HepG2 (cell line): ENCODE results near the gene CA14. TPM values are rescaled to one million over a fixed set of nuclear protein-coding genes. Genes with fewer than 3 reads are reported as not detected.
A peak's percentile ranks its signal among the peaks of the same experiment; 100 is the strongest.

Experiments used
- DDIT3 ChIP-seq: sonication (generic); formaldehyde crosslinking; IDR thresholded peaks from 2 replicates; pipeline ENCODE4 v1.4.0; 2020; ENCODE audit warnings: mild to moderate bottlenecking, missing genetic modification reagents
- EED ChIP-seq: sonication (generic); formaldehyde crosslinking; IDR thresholded peaks from 2 replicates; pipeline ENCODE4 v1.5.0; 2020; ENCODE audit warnings: mild to moderate bottlenecking, missing genetic modification reagents
- MED13 ChIP-seq: sonication (generic); formaldehyde crosslinking; IDR thresholded peaks from 2 replicates; pipeline ENCODE4 v1.5.0; 2020; ENCODE audit warnings: missing genetic modification reagents
- PCBP2 ChIP-seq: fragments of 200-400 bp; formaldehyde crosslinking; optimal IDR thresholded peaks from 2 replicates; pipeline ENCODE3; 2018; ENCODE audit warnings: low read length, low read depth; ENCODE audit not compliant: poor library complexity, severe bottlenecking
- PLRG1 ChIP-seq: fragments of 450-650 bp; conservative IDR thresholded peaks from 2 replicates; pipeline ENCODE4 v1.6.1; 2016
- RERE ChIP-seq: IDR thresholded peaks from 2 replicates; pipeline ENCODE4 v1.6.1; 2016; ENCODE audit warnings: low read depth, missing genetic modification reagents, missing compliant biosample characterization
- SETDB1 ChIP-seq: sonication (generic); formaldehyde crosslinking; IDR thresholded peaks from 2 replicates; pipeline ENCODE4 v1.5.1; 2020; ENCODE audit warnings: missing genetic modification reagents, mild to moderate bottlenecking, borderline replicate concordance
- SOX6 ChIP-seq, 2 experiments: fragments of 450-650 bp in 1 of 2; sonication (generic) in 1 of 2; formaldehyde crosslinking in 1 of 2; IDR thresholded peaks; 2 replicates each; pipeline versions ENCODE4 v1.4.0 to v1.6.1; 2017 to 2020; ENCODE audit warnings: antibody characterized with exemption in 1 of 2, mild to moderate bottlenecking in 1 of 2, missing genetic modification reagents in 1 of 2
- TAF1 ChIP-seq: sonication (generic); formaldehyde crosslinking; IDR thresholded peaks from 2 replicates; pipeline ENCODE4 v1.4.0; 2020; ENCODE audit warnings: missing genetic modification reagents
- TEAD2 ChIP-seq: sonication (generic); formaldehyde crosslinking; IDR thresholded peaks from 2 replicates; pipeline ENCODE4 v1.9.0; 2021; ENCODE audit warnings: missing genetic modification reagents
- ZHX2 ChIP-seq, 2 experiments: sonication (generic) in 1 of 2; formaldehyde crosslinking in 1 of 2; IDR thresholded peaks; 2 replicates each; pipeline versions ENCODE4 v1.6.1 to v1.9.0; 2014 to 2022; ENCODE audit warnings: antibody characterized with exemption in 1 of 2, borderline replicate concordance in 1 of 2, inconsistent platforms in 1 of 2, low read depth in 1 of 2, missing genetic modification reagents in 1 of 2
- ZMYM4 ChIP-seq: sonication (generic); formaldehyde crosslinking; IDR thresholded peaks from 2 replicates; pipeline ENCODE4 v1.8.1; 2023; ENCODE audit warnings: mild to moderate bottlenecking, missing genetic modification reagents
- ZNF10 ChIP-seq: sonication (generic); formaldehyde crosslinking; IDR thresholded peaks from 2 replicates; pipeline ENCODE4 v1.4.0; 2020; ENCODE audit warnings: mild to moderate bottlenecking, low read depth, missing genetic modification reagents, borderline replicate concordance
- ZNF232 ChIP-seq: sonication (generic); formaldehyde crosslinking; IDR thresholded peaks from 2 replicates; pipeline ENCODE4 v1.4.0; 2020; ENCODE audit warnings: missing genetic modification reagents, borderline replicate concordance
- ZNF513 ChIP-seq: sonication (generic); formaldehyde crosslinking; conservative IDR thresholded peaks from 2 replicates; pipeline ENCODE4 v1.5.0; 2020; ENCODE audit warnings: missing genetic modification reagents
- polyA plus RNA-seq, 8 experiments: library from polyadenylated mRNA; depleted of rRNA in 3 of 8; stranded (reverse) in 7 of 8; unstranded in 1 of 8; fragments of >200 nt; fragmentation: Illumina TruSeq in 4 of 8; extraction: Trizol in 4 of 8; gene quantifications; 2 replicates each; pipeline versions ENCODE4 v1.2.1 to v1.2.3, GENCODE V29; 2011 to 2016; ENCODE audit warnings: low read depth in 4 of 8, missing spikeins in 1 of 8, mixed read lengths in 1 of 8; ENCODE audit not compliant: insufficient read depth in 1 of 8
- total RNA-seq, 5 experiments: library from RNA; depleted of rRNA; stranded (reverse); fragments of >200 nt; fragmentation: Illumina TruSeq; extraction: Trizol; gene quantifications; 2 replicates each; pipeline ENCODE4 v1.2.3, GENCODE V29; 2016; ENCODE audit warnings: low read depth in 1 of 5

The CA14 gene
- total and polyA plus RNA-seq, 2 of the 13 experiments (the other 11 are each of a cell fraction or from before 2014, with no cell fraction given): 2.4 to 8.5 TPM

- TF ChIP-seq RERE (CRISPR knock-in tag): no peak
- no peak for TF ChIP-seq DDIT3 (CRISPR knock-in tag)
- TF ChIP-seq ZNF10 (CRISPR knock-in tag): no peak
- TF ChIP-seq ZNF513: no peak
- peak; percentile 87; the same call in 1 of the 2 replicates for TF ChIP-seq EED (CRISPR knock-in tag)
- TF ChIP-seq TAF1 (CRISPR knock-in tag): peak; percentile 59
- TF ChIP-seq SOX6 (IDR thresholded peaks at IDR 0.05): no peak
- peak; percentile 57 for TF ChIP-seq SOX6 (CRISPR knock-in tag; IDR thresholded peaks at IDR 0.05)
- peak; percentile 60; the same call in 1 of the 2 replicates for TF ChIP-seq ZHX2 (IDR thresholded peaks at IDR 0.05; ENCODE audit: low read depth)
- TF ChIP-seq ZHX2 (CRISPR knock-in tag; IDR thresholded peaks at IDR 0.05; ENCODE audit: borderline replicate concordance): 0 out of 2 replicates have a peak, but pooled peaks have one; percentile 17
- TF ChIP-seq TEAD2 (CRISPR knock-in tag): no peak
- no peak for TF ChIP-seq PCBP2
- TF ChIP-seq SETDB1 (CRISPR knock-in tag): no peak
- TF ChIP-seq ZMYM4: peak; percentile 73; the same call in 1 of the 2 replicates
- TF ChIP-seq ZNF232 (CRISPR knock-in tag): peak; percentile 44; the same call in 1 of the 2 replicates
- TF ChIP-seq PLRG1: no peak
- 0 out of 2 replicates have a peak, but pooled peaks have one; percentile 60 for TF ChIP-seq MED13 (CRISPR knock-in tag)
These were observed 11.3 kb downstream of the CA14 start, which contains the start of gene APH1A (continued) for GRCh38 chr1:150268705-150269403.
